GM19455 (cell line): Measurements from ENCODE around the gene TMEM178A.

Experiments used
- ATAC-seq: cut with Tn5 transposase; IDR thresholded peaks from one replicate; pipeline ENCODE4 v1.9.1; 2021; ENCODE audit not compliant: unreplicated experiment

Gene TMEM178A

DNA sequence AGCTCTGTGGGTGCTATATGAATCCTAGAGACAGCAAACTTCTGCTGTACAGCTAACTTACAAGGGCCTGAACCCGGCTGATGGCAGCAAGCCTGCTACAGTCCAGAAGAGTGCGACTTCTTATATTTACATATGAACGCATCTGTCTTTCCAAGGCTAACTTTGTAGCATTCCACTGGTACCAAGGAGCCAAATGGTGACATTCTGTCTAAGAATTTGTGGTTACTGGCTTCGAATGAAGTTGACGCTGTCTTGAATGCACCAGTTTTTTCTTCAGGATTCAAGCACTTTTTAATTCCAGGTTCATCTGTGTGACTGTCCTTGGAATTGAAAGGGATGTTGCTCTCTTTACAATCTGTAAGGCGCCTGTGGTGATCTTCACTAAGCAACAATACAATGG is 70.9 kb downstream of the TMEM178A start:
- no peak for ATAC-seq

DNA sequence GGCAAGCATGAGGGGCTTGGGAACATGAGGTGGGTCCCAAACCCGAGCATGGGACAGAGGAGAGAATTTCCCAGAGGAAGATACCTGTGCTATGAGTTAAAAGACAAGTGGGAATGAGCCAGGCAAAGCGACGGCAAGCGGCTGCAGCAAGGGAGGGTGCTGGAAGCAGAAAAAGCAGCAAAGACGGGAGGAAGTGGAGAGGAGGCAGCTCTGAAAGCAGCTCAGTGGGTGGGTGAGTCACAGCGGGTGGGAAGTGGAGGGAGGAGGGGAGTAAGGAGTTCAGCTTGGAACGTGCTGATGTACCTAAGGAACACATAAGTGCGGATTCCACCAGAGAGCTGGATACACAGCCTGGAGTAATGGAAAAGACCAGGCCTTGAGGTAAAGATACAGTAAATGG is 71.9 kb downstream of the TMEM178A start:
- ATAC-seq: no peak

DNA sequence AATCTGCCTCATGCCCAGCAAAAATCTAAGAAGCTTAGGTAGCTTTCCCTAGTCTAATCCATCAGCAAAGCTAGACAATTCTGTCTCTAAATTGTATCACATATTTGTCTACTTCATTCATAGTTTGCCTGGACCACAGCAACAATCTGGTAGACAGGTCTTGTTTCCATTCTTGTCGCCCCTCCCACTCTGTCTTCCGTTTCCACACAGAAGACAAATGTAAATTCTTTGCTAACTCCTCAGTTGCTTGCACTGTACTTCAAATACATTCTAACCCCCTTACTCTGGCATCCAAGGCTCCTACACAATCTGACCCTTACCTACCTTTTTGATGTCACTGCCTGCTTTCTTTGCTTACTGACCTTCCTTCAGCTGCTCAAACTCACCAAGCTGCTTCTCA is 73.2 kb downstream of the TMEM178A start:
- ATAC-seq: no peak

DNA sequence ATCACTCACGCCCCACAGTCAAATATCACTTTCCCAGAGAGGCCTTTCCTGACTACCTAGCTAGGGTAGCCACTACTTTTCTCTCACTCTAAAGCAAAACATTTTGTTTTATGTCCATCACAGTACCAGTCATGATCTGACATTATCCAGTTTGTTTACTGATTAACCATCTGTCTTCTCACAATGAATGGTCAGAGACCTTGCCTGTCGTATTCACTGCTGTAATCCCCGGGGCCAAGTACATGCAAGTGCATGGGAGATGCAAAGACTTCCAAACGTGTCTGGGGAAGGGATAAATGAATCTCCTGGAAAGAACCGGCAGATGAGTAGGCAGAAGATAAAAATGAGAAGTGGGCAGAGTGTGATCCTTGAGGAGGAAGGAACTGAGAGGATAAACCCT is 73.7 kb downstream of the TMEM178A start:
- ATAC-seq: no peak

DNA sequence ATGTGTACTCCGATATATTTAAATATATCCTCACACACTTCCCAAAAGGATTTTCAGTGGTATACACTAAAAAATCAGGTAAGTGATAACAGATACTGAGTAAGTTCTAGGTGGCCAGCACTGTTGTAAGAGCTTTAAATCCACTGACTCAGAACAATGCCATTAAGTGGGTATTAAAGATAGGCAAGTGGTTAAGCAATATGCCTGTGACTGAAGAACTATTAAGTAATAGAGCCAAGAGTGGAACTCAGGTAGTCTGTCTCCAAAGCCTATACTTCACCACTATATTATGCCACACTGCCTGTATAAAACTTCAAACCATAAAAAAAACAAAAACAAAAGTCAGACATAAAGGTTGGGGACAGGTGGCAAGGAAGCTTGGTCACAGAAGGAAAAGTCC is 76.2 kb downstream of the TMEM178A start:
- no peak for ATAC-seq

DNA sequence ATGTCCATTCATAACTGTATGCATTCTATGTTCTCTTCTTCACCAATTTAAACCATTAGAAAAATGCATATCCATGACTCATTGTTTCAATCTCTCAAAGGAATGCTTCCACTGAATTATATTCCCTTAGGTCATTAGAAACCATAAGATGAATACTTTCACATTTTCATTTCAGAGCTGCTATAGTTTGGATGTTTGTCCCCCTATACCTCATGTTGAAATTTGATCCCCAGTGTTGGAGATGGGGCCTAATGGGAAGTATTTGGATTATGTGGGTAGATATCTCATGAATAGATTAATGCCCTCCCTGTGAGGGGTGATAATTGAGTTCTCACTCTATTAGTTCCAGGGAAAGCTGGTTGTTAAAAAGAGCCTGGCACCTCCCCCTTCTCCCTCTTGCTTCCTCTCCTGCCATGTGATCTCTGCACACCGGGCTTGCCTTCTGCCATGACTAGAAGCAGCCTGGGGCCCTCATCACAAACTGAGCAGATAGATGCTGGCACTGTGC is 77.6 kb downstream of the TMEM178A start:
- no peak for ATAC-seq

DNA sequence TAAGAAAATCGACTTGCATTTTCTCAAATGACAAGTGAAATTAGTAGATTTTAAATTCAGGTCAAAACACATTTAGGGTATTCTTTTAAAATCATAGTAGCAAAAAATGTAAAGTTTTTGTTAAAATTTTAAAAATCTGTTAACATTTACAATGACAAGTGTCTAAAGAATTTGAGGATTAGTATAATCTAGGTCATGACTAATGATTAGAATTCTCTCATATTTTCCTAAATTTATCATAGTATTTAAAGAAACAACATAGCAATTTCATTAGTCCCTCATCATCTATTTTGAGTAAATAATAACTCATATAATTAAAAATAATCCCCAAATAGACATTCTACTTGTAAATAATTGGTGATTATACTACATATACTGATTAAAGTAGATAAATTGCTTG is 89.7 kb downstream of the TMEM178A start:
- no peak for ATAC-seq

DNA sequence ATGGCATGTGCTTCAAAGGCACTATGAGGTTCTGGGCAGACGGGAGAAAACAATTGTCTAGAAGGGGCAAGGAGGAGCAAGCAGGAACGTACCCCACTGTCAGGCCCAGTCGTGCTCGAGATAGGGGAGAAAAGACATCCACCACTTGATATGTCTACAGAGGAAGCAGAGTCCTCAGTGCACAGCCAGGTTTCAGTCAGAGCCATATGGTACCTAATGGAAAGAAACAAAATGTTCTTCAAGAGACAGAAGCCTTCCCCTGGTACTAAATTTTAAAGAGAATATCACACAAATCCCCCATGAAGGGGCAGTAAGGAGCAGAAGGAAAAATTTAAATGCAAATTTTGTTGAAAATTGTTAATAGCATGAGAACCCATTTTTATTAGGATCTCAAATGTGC is 91.4 kb downstream of the TMEM178A start:
- ATAC-seq: no peak

DNA sequence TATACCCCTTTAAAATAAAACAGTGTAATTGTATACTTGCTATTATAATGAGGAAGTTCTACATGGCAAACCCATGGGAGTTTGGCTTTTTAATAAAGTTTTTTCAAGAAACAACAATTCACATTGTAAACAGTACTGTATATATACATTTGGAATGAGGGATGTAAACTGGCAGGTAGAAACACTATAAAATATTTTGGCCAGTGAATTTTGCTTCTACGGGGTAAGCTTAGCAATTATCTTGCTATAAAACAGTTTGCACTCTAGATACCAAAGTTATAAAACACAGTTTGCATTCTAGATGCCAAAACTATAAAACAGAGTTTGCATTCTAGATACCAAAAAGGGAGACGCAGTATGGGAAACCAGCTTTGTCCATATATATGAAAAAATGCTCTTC is 96.7 kb downstream of the TMEM178A start:
- no peak for ATAC-seq
